HepG2 (cell line): ENCODE measurements around the gene SESN2. TPM values are rescaled to one million over a fixed set of nuclear protein-coding genes. Genes with fewer than 3 reads are reported as not detected.

ENCODE experiments used
- ATF1 ChIP-seq: IDR thresholded peaks from 2 replicates; pipeline ENCODE4 v1.6.1; 2016; ENCODE audit warnings: mild to moderate bottlenecking, control low read depth
- HMG20A ChIP-seq: IDR thresholded peaks from 2 replicates; pipeline ENCODE4 v1.6.1; 2016; ENCODE audit warnings: borderline replicate concordance
- HNRNPUL1 ChIP-seq: fragments of 200-400 bp; formaldehyde crosslinking; IDR thresholded peaks from 2 replicates; pipeline ENCODE4 v1.6.1; 2017; ENCODE audit warnings: low read depth, mild to moderate bottlenecking, low read length, moderate library complexity
- RAD21 ChIP-seq: fragments of 450-650 bp; formaldehyde crosslinking; IDR thresholded peaks from 2 replicates; pipeline ENCODE4 v1.5.0; 2020; ENCODE audit warnings: mild to moderate bottlenecking
- ZNF235 ChIP-seq: sonication (generic); formaldehyde crosslinking; IDR thresholded peaks from 2 replicates; pipeline ENCODE4 v1.8.1; 2023; ENCODE audit warnings: mild to moderate bottlenecking, missing genetic modification reagents, borderline replicate concordance
- ZNF281 ChIP-seq: sonication (generic); formaldehyde crosslinking; IDR thresholded peaks from 2 replicates; pipeline ENCODE4 v1.4.0; 2020; ENCODE audit warnings: missing genetic modification reagents, borderline replicate concordance
- ZNF350 ChIP-seq: sonication (generic); formaldehyde crosslinking; IDR thresholded peaks from 2 replicates; pipeline ENCODE4 v1.4.0; 2020; ENCODE audit warnings: mild to moderate bottlenecking, low read depth, missing genetic modification reagents, borderline replicate concordance
- ZNF646 ChIP-seq: sonication (generic); formaldehyde crosslinking; IDR thresholded peaks from 2 replicates; pipeline ENCODE4 v1.9.0; 2021; ENCODE audit warnings: mild to moderate bottlenecking, missing genetic modification reagents
- ZNF652 ChIP-seq: IDR thresholded peaks from 2 replicates; pipeline ENCODE4 v1.6.1; 2016; ENCODE audit warnings: low read depth, borderline replicate concordance
- polyA plus RNA-seq, 8 experiments: library from polyadenylated mRNA; depleted of rRNA in 3 of 8; stranded (reverse) in 7 of 8; unstranded in 1 of 8; fragments of >200 nt; fragmentation: Illumina TruSeq in 4 of 8; extraction: Trizol in 4 of 8; gene quantifications; 2 replicates each; pipeline versions ENCODE4 v1.2.1 to v1.2.3, GENCODE V29; 2011 to 2016; ENCODE audit warnings: low read depth in 4 of 8, missing spikeins in 1 of 8, mixed read lengths in 1 of 8; ENCODE audit not compliant: insufficient read depth in 1 of 8
- total RNA-seq, 5 experiments: library from RNA; depleted of rRNA; stranded (reverse); fragments of >200 nt; fragmentation: Illumina TruSeq; extraction: Trizol; gene quantifications; 2 replicates each; pipeline ENCODE4 v1.2.3, GENCODE V29; 2016; ENCODE audit warnings: low read depth in 1 of 5
- TF ChIP-seq, protein P1 (sequence below): sonication (generic); formaldehyde crosslinking; IDR thresholded peaks from 2 replicates; pipeline ENCODE4 v1.5.0; 2020; ENCODE audit warnings: mild to moderate bottlenecking, low read depth, missing genetic modification reagents, borderline replicate concordance
- TF ChIP-seq, protein P2 (sequence below): IDR thresholded peaks from 2 replicates; pipeline ENCODE4 v1.6.1; 2016
- TF ChIP-seq, protein P3 (sequence below): sonication (generic); formaldehyde crosslinking; IDR thresholded peaks from 2 replicates; pipeline ENCODE4 v1.4.0; 2020; ENCODE audit warnings: missing genetic modification reagents
- TF ChIP-seq, protein P4 (sequence below): IDR thresholded peaks from 2 replicates; pipeline ENCODE4 v1.6.1; 2016; ENCODE audit warnings: missing compliant biosample characterization, missing genetic modification reagents, borderline replicate concordance

SESN2 gene
- total and polyA plus RNA-seq, 2 of the 13 experiments (the other 11 are each of a cell fraction or from before 2014, with no cell fraction given) = 13.2 to 19.1 TPM

GRCh38 chr1:28296401-28297261, 37.3 kb downstream of the SESN2 start (continued):
- TF ChIP-seq ZNF646 (CRISPR knock-in tag) = peak; percentile 62; the same call in 1 of the 2 replicates
- no peak; the same call in 1 of the 2 replicates for TF ChIP-seq ZNF652 (CRISPR knock-in tag)
- TF ChIP-seq, protein P1, sequence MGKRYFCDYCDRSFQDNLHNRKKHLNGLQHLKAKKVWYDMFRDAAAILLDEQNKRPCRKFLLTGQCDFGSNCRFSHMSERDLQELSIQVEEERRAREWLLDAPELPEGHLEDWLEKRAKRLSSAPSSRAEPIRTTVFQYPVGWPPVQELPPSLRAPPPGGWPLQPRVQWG (CRISPR knock-in tag) = no peak
- TF ChIP-seq, protein P2, sequence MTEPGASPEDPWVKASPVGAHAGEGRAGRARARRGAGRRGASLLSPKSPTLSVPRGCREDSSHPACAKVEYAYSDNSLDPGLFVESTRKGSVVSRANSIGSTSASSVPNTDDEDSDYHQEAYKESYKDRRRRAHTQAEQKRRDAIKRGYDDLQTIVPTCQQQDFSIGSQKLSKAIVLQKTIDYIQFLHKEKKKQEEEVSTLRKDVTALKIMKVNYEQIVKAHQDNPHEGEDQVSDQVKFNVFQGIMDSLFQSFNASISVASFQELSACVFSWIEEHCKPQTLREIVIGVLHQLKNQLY (CRISPR knock-in tag) = peak; percentile 87
- peak; percentile 61; the same call in 1 of the 2 replicates for TF ChIP-seq ATF1 (CRISPR knock-in tag)
- no peak for TF ChIP-seq HNRNPUL1
- TF ChIP-seq, protein P3, sequence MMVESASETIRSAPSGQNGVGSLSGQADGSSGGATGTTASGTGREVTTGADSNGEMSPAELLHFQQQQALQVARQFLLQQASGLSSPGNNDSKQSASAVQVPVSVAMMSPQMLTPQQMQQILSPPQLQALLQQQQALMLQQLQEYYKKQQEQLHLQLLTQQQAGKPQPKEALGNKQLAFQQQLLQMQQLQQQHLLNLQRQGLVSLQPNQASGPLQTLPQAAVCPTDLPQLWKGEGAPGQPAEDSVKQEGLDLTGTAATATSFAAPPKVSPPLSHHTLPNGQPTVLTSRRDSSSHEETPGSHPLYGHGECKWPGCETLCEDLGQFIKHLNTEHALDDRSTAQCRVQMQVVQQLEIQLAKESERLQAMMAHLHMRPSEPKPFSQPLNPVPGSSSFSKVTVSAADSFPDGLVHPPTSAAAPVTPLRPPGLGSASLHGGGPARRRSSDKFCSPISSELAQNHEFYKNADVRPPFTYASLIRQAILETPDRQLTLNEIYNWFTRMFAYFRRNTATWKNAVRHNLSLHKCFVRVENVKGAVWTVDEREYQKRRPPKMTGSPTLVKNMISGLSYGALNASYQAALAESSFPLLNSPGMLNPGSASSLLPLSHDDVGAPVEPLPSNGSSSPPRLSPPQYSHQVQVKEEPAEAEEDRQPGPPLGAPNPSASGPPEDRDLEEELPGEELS (CRISPR knock-in tag) = peak; percentile 81
- TF ChIP-seq ZNF350 (CRISPR knock-in tag) = peak; percentile 67; the same call in 1 of the 2 replicates
- TF ChIP-seq, protein P4, sequence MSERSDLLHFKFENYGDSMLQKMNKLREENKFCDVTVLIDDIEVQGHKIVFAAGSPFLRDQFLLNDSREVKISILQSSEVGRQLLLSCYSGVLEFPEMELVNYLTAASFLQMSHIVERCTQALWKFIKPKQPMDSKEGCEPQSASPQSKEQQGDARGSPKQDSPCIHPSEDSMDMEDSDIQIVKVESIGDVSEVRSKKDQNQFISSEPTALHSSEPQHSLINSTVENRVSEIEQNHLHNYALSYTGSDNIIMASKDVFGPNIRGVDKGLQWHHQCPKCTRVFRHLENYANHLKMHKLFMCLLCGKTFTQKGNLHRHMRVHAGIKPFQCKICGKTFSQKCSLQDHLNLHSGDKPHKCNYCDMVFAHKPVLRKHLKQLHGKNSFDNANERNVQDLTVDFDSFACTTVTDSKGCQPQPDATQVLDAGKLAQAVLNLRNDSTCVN (CRISPR knock-in tag) = no peak; the same call in none of the 2 replicates
- peak; percentile 97 for TF ChIP-seq ZNF281
- TF ChIP-seq RAD21 (CRISPR knock-in tag) = no peak
- peak; percentile 71; the same call in 1 of the 2 replicates for TF ChIP-seq HMG20A (CRISPR knock-in tag)
- no peak for TF ChIP-seq ZNF235
